ENCODE data around the gene NRF1.
"Not testable (repeated sequence)": the region's sequence is repeated elsewhere in the genome, so short reads cannot be mapped to it uniquely, and the experiment has no call there.

NRF1 gene

DNA sequence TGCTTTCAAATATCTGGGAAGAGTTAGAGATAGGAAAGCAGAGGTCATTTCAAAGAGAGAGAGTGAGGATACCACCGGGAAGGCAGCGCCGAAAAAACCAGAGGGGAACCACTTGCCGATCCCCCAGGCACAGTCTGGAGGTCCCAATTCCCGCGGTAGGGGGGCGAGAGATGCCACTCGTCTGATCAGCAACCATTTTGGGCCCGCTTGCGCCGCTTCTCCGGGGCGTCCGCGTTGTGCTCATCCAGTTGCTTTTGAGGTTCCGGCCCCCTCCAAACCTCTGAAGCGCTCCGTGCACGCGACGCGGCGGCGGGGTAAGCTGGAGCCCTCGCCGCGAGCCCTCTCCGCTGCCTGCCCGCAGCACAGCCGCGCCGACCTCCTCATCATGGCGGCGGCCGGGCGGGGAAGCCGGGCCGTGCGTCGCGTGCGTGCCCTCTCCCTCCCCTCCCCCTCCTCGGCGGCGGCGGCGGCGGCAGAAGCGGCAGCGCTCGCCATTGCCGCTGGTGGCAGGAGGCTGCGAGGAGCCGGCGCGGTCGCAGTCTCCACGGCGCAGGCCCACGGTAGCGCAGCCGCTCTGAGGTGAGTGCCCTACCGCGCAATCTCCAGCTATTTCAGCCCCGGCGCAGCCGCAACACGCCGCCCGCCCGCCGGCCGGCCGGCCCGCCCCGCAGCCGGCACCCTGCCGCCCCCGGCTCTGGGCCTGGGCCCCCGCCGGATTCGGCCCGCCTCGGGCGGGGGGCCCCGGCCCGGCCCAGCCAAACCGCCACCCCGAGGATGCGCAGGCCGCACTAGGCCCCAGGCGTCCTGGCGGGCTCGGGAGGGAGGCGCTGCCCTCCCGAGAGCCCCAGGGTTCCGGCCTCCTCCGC is at the start of gene NRF1:
Gene NRF1, plus strand, starts transcription at position 475 of the 866 bp plus-strand sequence. CDS start 45,632 bp downstream, outside the sequence.
- peak; percentile 90 for DNase-seq

GRCh38 chr7:129566323-129566722 is 45.2 kb upstream of the NRF1 start:
- not testable (repeated sequence) for DNase-seq

GRCh38 chr7:129567377-129567776 is 44.1 kb upstream of the NRF1 start:
- DNase-seq = no peak

- no peak for DNase-seq
These were observed 43.3 kb upstream of the NRF1 start for GRCh38 chr7:129568240-129568639.

DNA sequence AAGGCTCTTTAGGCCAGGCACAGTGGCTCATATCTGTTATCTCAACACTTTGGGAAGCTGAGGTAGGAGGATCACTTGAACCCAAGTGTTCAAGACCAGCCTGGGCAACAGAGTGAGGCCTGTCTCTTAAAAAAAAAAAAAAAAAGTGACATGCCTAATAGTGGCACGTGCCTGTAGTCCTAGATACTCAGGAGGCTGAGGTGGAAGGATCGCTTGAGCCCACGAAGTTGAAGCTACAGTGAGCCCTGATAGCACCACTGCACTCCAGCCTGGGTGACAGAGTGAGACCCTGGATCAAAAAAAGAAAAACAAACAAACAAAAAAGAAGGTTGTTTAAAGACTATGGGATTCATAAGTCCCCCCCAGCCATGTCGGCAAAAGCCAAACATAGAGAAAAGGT is 42.2 kb upstream of the NRF1 start:
- no peak for DNase-seq

GRCh38 chr7:129569811-129570215 is 41.7 kb upstream of the NRF1 start:
- DNase-seq = no peak

DNA sequence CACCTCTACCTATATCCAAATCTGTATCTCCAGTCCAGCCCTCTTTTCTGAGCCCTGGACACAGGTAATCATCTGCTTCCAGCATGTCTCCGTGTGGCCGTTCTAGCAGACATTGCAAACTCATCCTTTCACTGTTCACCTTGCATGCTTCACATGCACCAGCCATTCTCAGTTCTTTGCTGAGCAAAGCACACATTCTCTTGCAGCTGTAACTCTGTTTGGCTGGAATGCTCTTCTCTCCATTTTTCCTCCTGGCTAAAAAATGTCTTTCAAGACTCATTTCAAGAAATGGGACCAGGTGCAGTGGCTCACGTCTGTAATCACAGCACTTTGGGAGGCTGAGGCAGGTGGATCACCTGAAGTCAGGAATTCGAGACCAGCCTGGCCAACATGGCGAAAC is 40.3 kb upstream of the NRF1 start:
- DNase-seq = no peak

DNA sequence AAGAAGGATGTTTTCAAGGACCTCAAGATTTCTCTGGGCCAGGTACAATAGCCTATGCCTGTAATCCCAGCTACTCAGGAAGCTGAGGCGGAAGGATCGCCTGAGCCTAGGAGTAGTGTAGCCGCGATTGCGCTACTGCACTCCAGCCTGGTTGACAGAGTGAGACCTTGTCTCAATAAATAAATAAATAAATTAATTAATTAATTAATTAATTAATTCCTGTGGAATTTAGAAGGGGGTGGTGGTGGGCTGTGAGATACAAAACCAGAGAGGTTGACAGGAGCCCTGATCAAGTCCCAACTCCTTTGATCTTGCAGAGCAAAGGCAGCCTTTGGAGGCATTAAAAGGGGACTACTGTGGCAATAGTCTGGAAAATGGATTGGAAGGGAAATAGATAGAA is 39.3 kb upstream of the NRF1 start:
- DNase-seq = no peak

GRCh38 chr7:129574487-129574886 is 37.0 kb upstream of the NRF1 start:
- DNase-seq = no peak

DNA sequence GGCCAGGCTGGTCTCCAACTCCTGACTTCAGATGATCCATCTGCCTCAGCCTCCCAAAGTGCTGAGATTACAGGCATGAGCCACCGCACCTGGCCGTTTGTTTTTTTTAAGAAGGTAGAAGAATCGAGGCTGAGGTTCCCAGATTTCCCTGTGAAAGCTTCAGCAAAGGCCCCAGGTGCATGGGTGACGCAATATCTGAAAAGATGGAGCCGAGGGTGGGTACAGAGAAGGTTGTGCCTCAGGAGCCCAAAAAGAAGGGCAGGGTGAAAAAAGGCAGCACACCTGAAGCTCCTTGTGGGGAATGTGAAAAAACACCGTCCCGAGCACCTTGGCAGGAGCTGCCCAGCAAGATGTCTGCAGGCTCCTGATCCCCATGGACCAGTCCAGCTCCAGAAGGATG is 35.8 kb upstream of the NRF1 start:
- DNase-seq = no peak

GRCh38 chr7:129576138-129576537 is 35.4 kb upstream of the NRF1 start:
- DNase-seq = no peak

DNA sequence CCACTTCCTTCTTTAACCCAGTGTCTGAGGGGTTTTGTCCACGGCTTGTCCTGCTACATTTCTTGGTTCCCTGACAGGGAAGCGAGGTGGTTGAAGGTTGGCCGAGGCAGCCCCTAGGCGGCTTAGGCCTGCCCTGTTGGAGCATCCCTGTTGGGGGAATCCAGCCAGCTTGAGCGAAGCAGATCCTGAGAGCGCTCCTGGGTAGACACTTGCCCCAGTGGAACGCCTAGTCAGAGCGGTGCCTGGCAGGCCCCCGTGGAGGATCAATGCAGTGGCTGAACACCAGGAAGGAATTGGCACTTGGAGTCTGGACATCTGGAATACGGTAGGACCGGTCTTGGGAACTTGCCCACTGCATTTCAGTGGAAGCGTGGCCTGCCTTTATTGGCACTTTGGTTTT is 32.7 kb upstream of the NRF1 start:
- no peak for DNase-seq

GRCh38 chr7:129586179-129586578 is 25.3 kb upstream of the NRF1 start:
- DNase-seq = not testable (repeated sequence)

DNA sequence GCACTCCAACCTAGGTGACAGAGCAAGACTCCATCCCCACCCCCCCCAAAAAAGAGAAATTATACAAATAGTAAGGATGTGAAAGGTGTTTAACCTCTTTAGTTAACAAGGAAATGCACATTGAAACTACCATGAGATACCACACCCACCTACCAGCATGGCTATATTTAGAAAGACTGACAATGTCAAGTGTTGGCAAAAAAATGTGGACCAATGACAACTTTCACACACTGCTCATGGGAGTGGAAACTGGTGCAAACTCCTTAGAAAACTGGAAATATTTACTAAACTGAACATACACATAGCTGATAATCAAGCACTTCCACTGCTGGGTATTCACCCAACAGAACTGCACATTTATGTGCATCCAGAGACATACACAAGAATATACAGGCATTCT is 23.3 kb upstream of the NRF1 start:
- no peak for DNase-seq

DNA sequence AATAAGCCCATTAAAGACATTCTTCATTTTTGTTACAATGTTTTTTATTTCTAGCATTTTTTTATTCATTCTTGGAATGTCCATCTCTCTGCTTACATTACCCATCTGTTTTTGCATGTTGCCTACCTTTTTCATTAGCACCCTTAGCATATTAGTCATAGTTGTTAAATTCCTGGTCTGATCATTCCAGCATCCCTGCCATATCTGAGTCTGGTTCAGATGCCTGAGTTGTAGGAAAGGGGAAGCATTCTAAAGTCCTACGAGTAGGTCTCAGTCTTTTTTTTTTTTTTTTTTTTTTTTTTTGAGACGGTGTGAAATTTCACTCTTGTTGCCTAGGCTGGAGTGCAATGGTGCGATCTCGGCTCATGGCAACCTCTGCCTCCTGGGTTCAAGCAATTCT is 19.7 kb upstream of the NRF1 start:
- no peak for DNase-seq

DNA sequence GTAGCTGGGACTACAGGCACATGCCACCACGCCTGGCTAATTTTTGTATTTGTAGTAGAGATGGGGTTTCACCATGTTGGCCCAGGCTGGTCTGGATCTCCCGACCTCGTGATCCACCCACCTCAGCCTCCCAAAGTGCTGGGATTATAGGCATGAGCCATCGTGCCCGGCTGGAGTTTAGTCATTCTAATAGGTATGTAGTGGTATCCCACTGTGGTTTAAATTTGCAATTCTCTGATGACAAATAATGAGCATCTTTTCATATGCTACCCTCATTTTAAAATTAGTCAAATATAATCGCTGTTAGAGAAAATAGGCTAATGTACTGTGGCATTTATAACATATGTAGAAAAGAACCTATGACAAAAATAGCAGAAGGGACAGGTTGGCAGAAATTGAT is 15.1 kb upstream of the NRF1 start:
- not testable (repeated sequence) for DNase-seq

DNA sequence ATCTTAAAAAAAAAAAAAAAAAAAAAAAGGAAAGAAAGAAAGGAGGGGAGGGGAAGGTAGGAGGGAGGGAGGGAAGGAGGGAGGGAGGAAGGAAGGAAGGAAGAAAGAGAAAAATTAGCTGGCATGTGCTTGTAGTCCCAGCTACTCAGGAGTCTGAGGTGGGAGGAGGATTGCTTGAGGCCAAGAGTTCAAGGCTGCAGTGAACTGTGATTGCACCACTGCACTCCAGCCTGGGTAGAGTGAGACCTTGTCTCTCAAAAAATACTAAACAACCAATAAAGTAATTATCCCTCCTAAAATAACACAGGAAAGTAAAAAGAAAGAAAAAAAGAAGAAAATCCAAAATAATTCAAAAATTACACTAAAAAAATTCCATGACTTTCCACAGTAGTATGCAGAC is 13.8 kb upstream of the NRF1 start:
- no peak for DNase-seq

GRCh38 chr7:129599174-129599573 is 12.3 kb upstream of the NRF1 start:
- DNase-seq = no peak

GRCh38 chr7:129603594-129603993 is 7.9 kb upstream of the NRF1 start:
- not testable (repeated sequence) for DNase-seq

DNA sequence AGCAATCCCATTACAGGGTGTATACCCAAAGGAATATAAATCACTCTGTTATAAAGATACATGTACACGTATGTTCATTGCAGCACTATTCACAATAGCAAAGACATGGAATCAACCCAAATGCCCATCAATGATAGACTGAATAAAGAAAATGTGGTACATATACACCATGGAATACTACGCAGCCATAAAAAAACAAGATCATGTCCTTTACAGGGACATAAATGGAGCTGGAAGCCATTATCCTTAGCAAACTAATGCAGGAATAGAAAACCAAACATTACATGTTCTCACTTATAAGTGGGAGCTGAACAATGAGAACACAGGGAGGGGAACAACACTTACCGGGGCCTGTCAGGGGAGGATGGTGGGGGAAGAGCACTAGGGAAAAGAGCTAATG is 7.5 kb upstream of the NRF1 start:
- not testable (repeated sequence) for DNase-seq

- DNase-seq = no peak
These were observed 6.6 kb upstream of the NRF1 start for GRCh38 chr7:129604713-129605437.

DNA sequence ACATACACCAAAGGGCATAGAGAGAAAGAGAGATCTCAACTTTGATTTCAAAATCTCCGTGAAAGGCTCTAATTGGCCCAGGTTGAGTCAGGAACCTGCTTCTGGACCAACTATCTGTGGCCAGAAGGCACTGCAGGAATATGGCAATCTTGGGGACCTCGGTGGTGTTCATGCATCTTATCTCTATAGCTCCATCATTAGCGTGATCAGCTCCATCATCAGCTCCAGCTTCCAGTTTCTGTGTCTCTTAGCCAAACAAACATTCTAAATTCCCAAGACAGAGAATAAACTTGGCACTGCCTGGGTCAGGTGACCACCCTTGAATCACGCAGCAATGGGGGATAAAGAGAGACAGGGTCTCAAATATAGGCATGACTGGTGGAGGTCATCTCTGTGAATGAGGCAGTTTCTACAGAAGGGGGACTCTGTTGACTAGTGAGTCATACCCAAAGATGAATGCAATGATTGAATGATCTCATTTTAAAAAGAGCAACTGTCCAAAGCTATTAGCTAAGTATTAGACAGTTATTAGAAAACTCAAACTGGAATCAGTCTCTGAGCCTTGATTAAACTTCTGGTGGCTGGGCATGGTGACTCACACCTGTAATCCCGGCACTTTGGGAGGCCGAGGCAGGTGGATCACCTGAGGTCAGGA is 5.4 kb upstream of the NRF1 start:
- DNase-seq = no peak

DNA sequence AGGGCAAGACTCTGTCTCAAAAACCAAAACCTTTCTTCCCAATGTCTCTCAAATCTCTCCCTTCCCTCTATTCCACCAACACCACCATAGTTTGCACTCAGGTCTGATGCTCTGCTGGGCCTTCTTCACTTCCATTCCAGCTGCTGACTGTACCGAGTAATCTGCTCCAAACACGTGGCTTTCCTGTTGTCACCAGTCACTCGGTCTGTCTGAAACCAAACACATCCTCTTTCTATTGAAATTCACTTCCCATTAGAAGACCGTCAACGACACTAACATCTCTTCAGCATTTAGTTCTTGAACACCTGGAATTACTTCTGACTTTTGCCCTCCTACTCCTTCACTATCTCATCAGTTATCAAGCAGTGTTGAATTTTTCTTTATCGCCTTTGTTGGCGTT is 4.7 kb upstream of the NRF1 start:
- DNase-seq = no peak
